Vagina (tissue), 2 donors: ENCODE measurements around the gene ZNF121. TPM values are rescaled to one million over a fixed set of nuclear protein-coding genes. Genes with fewer than 3 reads are reported as not detected.

Experiments used
- DNase-seq, 2 donors: peaks; one replicate each; pipeline ENCODE4 v3.0.0-alpha.2; 2017; ENCODE audit errors: extremely low spot score in 2 of 2
- H3K27ac ChIP-seq: fragments of 200-600 bp; sonication (generic); one replicate; pipeline ENCODE4 v1.5.1; 2019
- H3K27me3 ChIP-seq: fragments of 200-600 bp; sonication (generic); one replicate; pipeline ENCODE4 v1.5.1; 2019
- H3K36me3 ChIP-seq, 2 donors: fragments of 200-600 bp; sonication (generic); one replicate each; pipeline ENCODE4 v1.5.1; 2017 to 2019
- H3K4me1 ChIP-seq: fragments of 200-600 bp; sonication (generic); one replicate; pipeline ENCODE4 v1.5.1; 2019
- H3K4me3 ChIP-seq, 2 donors: fragments of 200-600 bp; sonication (generic); 1 replicate in 1 of 2; 2 replicates in 1 of 2; pipeline ENCODE4 v1.5.1; 2016 to 2019
- H3K9me3 ChIP-seq: fragments of 200-600 bp; sonication (generic); one replicate; pipeline ENCODE4 v1.5.1; 2019
- CTCF ChIP-seq, 3 experiments: fragments of 450-650 bp in 2 of 3; fragments of 200-600 bp in 1 of 3; sonication (generic) in 1 of 3; IDR thresholded peaks; one replicate each; pipeline ENCODE4 v1.5.1; 2017 to 2019; ENCODE audit warnings: antibody characterized with exemption in 3 of 3, mild to moderate bottlenecking in 2 of 3, moderate library complexity in 2 of 3
- POLR2A ChIP-seq, 2 donors: fragments of 450-650 bp; IDR thresholded peaks; one replicate each; pipeline ENCODE4 v1.6.1; 2017; ENCODE audit warnings: antibody characterized with exemption in 2 of 2, mild to moderate bottlenecking in 2 of 2, moderate library complexity in 2 of 2
- POLR2AphosphoS5 ChIP-seq, 2 donors: sonication (generic); formaldehyde crosslinking; IDR thresholded peaks; one replicate each; pipeline ENCODE4 v1.9.0; 2017; ENCODE audit warnings: antibody characterized with exemption in 2 of 2, mild to moderate bottlenecking in 2 of 2, low read depth in 1 of 2; ENCODE audit not compliant: insufficient read depth in 1 of 2
- intact Hi-C: fragments of 100-400 bp; cut with DNase I; formaldehyde crosslinking; loops from one replicate; pipeline ENCODE4 v1.15.1; 2023
- total RNA-seq: library from RNA; depleted of rRNA; stranded (reverse); fragments of >200 nt; gene quantifications from one replicate; pipeline ENCODE4 v1.2.3, GENCODE V29; 2016

ZNF121 gene
- total RNA-seq, 1 donor from 2014 or later = 36.6 TPM

GRCh38 chr19:9535934-9536333, 48.4 kb downstream of the ZNF121 start:
- TF ChIP-seq POLR2A (IDR thresholded peaks at IDR 0.05) = no peak
- no peak for TF ChIP-seq POLR2AphosphoS5 (IDR thresholded peaks at IDR 0.05; ENCODE audit: insufficient read depth in 1 of 2, low read depth in 1 of 2)
- TF ChIP-seq CTCF (IDR thresholded peaks at IDR 0.05) = no peak
- intact Hi-C loops = no loop called here

GRCh38 chr19:9531933-9532332, 52.4 kb downstream of the ZNF121 start:
- peaks cover 5% of the 10 kb centered on the region for H3K4me1 ChIP-seq
- no peak overlapping the region for H3K27ac ChIP-seq
- peaks cover 63% of the 10 kb centered on the region for H3K9me3 ChIP-seq
- intact Hi-C loops = no loop called here
- no peak for DNase-seq
- no peak overlapping the region for H3K4me3 ChIP-seq
- TF ChIP-seq CTCF (IDR thresholded peaks at IDR 0.05) (no peak), POLR2AphosphoS5 (IDR thresholded peaks at IDR 0.05; ENCODE audit: insufficient read depth in 1 of 2, low read depth in 1 of 2) (no peak), POLR2A (IDR thresholded peaks at IDR 0.05) (no peak)
- no peaks in the 10 kb centered on the region for H3K27me3 ChIP-seq
- H3K36me3 ChIP-seq = peaks cover 35 to 99% of the 10 kb centered on the region in 2 donors

More at GRCh38 chr19:9535934-9536333, 48.4 kb downstream of the ZNF121 start:
- Histone ChIP-seq H3K4me3 (no peak overlapping the region), H3K36me3 (peaks cover 10 to 62% of the 10 kb centered on the region in 2 donors), H3K9me3 (peaks cover 24% of the 10 kb centered on the region), H3K27ac (no peak overlapping the region), H3K27me3 (no peaks in the 10 kb centered on the region), H3K4me1 (peaks cover 24% of the 10 kb centered on the region)
- no peak for DNase-seq

GRCh38 chr19:9528757-9529336, 55.5 kb downstream of the ZNF121 start:
- no peak for DNase-seq
- no peaks in the 10 kb centered on the region for H3K27me3 ChIP-seq
- H3K4me3 ChIP-seq = no peak overlapping the region
- peaks cover 87% of the 10 kb centered on the region for H3K9me3 ChIP-seq
- peaks cover 35 to 93% of the 10 kb centered on the region in 2 donors for H3K36me3 ChIP-seq
- H3K4me1 ChIP-seq = no peaks in the 10 kb centered on the region
- no peak overlapping the region for H3K27ac ChIP-seq
- intact Hi-C loops = no loop called here
- no peak for TF ChIP-seq CTCF (IDR thresholded peaks at IDR 0.05)
- TF ChIP-seq POLR2A (IDR thresholded peaks at IDR 0.05) = no peak
- TF ChIP-seq POLR2AphosphoS5 (IDR thresholded peaks at IDR 0.05; ENCODE audit: insufficient read depth in 1 of 2, low read depth in 1 of 2) = no peak

- Histone ChIP-seq H3K27me3 (no peaks in the 10 kb centered on the region), H3K9me3 (peaks cover 86% of the 10 kb centered on the region), H3K27ac (no peak overlapping the region), H3K4me1 (no peaks in the 10 kb centered on the region), H3K36me3 (peaks cover 9 to 51% of the 10 kb centered on the region in 2 donors), H3K4me3 (no peak overlapping the region)
- intact Hi-C loops = no loop called here
- DNase-seq = no peak
- TF ChIP-seq CTCF (IDR thresholded peaks at IDR 0.05) (no peak), POLR2A (IDR thresholded peaks at IDR 0.05) (no peak), POLR2AphosphoS5 (IDR thresholded peaks at IDR 0.05; ENCODE audit: insufficient read depth in 1 of 2, low read depth in 1 of 2) (no peak)
These were observed 60.3 kb downstream of the ZNF121 start for GRCh38 chr19:9523885-9524474.

Other genes with a start within 250 kb of the ZNF121 start
- gene ZNF177, start 221.5 kb downstream of the ZNF121 start, total RNA-seq = 0.98 TPM
- 22.8 TPM for gene ZNF266, start 148.9 kb downstream of the ZNF121 start, total RNA-seq
- 0.49 TPM for gene ZNF560, start 85.9 kb downstream of the ZNF121 start, total RNA-seq
- 11.3 TPM for gene ZNF426, start 45.9 kb downstream of the ZNF121 start, total RNA-seq
- 29.2 TPM for gene ZNF561, start 36.7 kb upstream of the ZNF121 start, total RNA-seq
- gene ZNF562, start 90.6 kb upstream of the ZNF121 start, total RNA-seq = 36.3 TPM
- gene ZNF846, start 184.2 kb upstream of the ZNF121 start, total RNA-seq = 12.8 TPM
- 39.8 TPM for gene FBXL12, start 234.6 kb upstream of the ZNF121 start, total RNA-seq
- gene UBL5, start 243.4 kb upstream of the ZNF121 start, total RNA-seq = 269 TPM